ENCODE measurements around the gene AGPAT3.

DNA sequence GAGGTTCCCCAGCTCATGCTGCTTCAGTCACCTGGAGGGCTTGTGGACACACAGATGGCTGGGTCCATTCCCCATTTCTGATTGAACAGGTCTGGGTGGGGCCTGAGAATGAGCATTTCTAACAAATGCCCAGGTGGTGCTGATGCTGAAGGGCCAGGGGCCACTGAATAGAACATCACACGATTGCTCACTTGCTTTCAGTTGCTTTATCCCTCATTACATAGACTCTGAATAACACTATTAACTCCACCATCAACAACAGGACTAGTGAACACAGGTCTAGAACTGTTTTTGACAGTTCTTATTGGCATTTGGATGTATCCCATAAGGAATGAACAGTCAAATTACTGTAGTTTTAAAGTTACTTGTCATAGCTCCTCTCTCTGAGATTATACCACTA lies 159.2 kb downstream of the AGPAT3 start:
- TF ChIP-seq EP300 (IDR thresholded peaks at IDR 0.05) (no peak), POLR2A (IDR thresholded peaks at IDR 0.05; ENCODE audit: low read depth) (no peak), POLR2AphosphoS5 (IDR thresholded peaks at IDR 0.05) (no peak)
- TF ChIP-seq, protein P1, sequence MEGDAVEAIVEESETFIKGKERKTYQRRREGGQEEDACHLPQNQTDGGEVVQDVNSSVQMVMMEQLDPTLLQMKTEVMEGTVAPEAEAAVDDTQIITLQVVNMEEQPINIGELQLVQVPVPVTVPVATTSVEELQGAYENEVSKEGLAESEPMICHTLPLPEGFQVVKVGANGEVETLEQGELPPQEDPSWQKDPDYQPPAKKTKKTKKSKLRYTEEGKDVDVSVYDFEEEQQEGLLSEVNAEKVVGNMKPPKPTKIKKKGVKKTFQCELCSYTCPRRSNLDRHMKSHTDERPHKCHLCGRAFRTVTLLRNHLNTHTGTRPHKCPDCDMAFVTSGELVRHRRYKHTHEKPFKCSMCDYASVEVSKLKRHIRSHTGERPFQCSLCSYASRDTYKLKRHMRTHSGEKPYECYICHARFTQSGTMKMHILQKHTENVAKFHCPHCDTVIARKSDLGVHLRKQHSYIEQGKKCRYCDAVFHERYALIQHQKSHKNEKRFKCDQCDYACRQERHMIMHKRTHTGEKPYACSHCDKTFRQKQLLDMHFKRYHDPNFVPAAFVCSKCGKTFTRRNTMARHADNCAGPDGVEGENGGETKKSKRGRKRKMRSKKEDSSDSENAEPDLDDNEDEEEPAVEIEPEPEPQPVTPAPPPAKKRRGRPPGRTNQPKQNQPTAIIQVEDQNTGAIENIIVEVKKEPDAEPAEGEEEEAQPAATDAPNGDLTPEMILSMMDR (IDR thresholded peaks at IDR 0.05): no peak

Data from esophagus muscularis mucosa (tissue), 4 donors.